H54 (cell line): Measurements from ENCODE around the gene ABHD10.

Source experiments
- DNase-seq: peaks from one replicate; pipeline ENCODE4 v3.0.0; 2011; ENCODE audit warnings: low spot score, mixed read lengths; ENCODE audit not compliant: insufficient read length
- FAIRE-seq: peaks from 3 replicates; lab custom pipeline; 2011; peaks lifted over from hg19 to GRCh38; lab: Jason Lieb, UNC
- POLR2A ChIP-seq: IDR thresholded peaks from 2 replicates; pipeline ENCODE4 v1.6.1; 2011; ENCODE audit warnings: low read depth, mild to moderate bottlenecking, low read length

Gene ABHD10

GRCh38 chr3:111999484-112000324 is 20.9 kb downstream of the ABHD10 start:
- DNase-seq (no peak), FAIRE-seq (no peak)
- no peak for TF ChIP-seq POLR2A

- FAIRE-seq (no peak), DNase-seq (no peak)
- TF ChIP-seq POLR2A: no peak
Observed at GRCh38 chr3:112000367-112000771, 21.5 kb downstream of the ABHD10 start.

GRCh38 chr3:112000966-112001365 is 22.1 kb downstream of the ABHD10 start:
- TF ChIP-seq POLR2A: no peak
- DNase-seq (no peak), FAIRE-seq (no peak)

GRCh38 chr3:112001526-112001925 is 22.7 kb downstream of the ABHD10 start:
- FAIRE-seq (no peak), DNase-seq (no peak)
- no peak for TF ChIP-seq POLR2A

GRCh38 chr3:112002096-112002971 is 23.5 kb downstream of the ABHD10 start:
- TF ChIP-seq POLR2A: no peak
- FAIRE-seq (peak; percentile 87), DNase-seq (peak; percentile 35)

GRCh38 chr3:112003321-112004080 is 24.7 kb downstream of the ABHD10 start:
- FAIRE-seq (no peak), DNase-seq (no peak)
- no peak for TF ChIP-seq POLR2A

- DNase-seq: no peak
- TF ChIP-seq POLR2A: no peak
- FAIRE-seq: no peak
Observed at GRCh38 chr3:112004187-112004586, 25.4 kb downstream of the ABHD10 start.

- DNase-seq: no peak
- no peak for TF ChIP-seq POLR2A
- FAIRE-seq: no peak
Observed at GRCh38 chr3:112004669-112005068, 25.8 kb downstream of the ABHD10 start.

- no peak for TF ChIP-seq POLR2A
- no peak for DNase-seq
- no peak for FAIRE-seq
Observed at GRCh38 chr3:112005091-112005672, 26.4 kb downstream of the ABHD10 start.

GRCh38 chr3:112007633-112008032 is 28.8 kb downstream of the ABHD10 start:
- FAIRE-seq (no peak), DNase-seq (no peak)
- TF ChIP-seq POLR2A: no peak

GRCh38 chr3:112009670-112010069 is 30.8 kb downstream of the ABHD10 start:
- no peak for TF ChIP-seq POLR2A
- DNase-seq (no peak), FAIRE-seq (no peak)

- no peak for TF ChIP-seq POLR2A
- no peak for FAIRE-seq
- DNase-seq: no peak
Observed at GRCh38 chr3:112010636-112011035, 31.8 kb downstream of the ABHD10 start.

- DNase-seq (no peak), FAIRE-seq (no peak)
- no peak for TF ChIP-seq POLR2A
Observed at GRCh38 chr3:112011376-112011940, 32.6 kb downstream of the ABHD10 start.
